Activated CD4-positive, alpha-beta T cell treated with anti-CD3 and anti-CD28 coated beads, Interleukin-2, amount 50 U/mL, for 4 hours (primary cell): ENCODE measurements around the gene CADM3.

Experiments used
- DNase-seq, 2 experiments: peaks; one replicate each; pipeline ENCODE4 v3.0.0-alpha.2; 2020

Gene CADM3

GRCh38 chr1:159171254-159171687 lies at the start of gene CADM3:
TSS of gene CADM3 (plus strand) at chr1:159171615. CDS start at chr1:159171766, 151 bp downstream.
- no peak for DNase-seq

GRCh38 chr1:159122005-159122621 lies 49.3 kb upstream of the CADM3 start:
- DNase-seq = no peak

GRCh38 chr1:159123587-159123986 lies 47.8 kb upstream of the CADM3 start:
- no peak for DNase-seq

GRCh38 chr1:159132271-159132881 lies 39.0 kb upstream of the CADM3 start:
- peak; percentile 60 for DNase-seq

GRCh38 chr1:159140474-159140873 lies 30.9 kb upstream of the CADM3 start:
- no peak for DNase-seq

- no peak for DNase-seq
Measured at GRCh38 chr1:159141584-159142390, 29.6 kb upstream of the CADM3 start.

- no peak for DNase-seq
Measured at GRCh38 chr1:159142391-159142663, 29.1 kb upstream of the CADM3 start.

GRCh38 chr1:159142726-159143510 lies 28.5 kb upstream of the CADM3 start:
- no peak for DNase-seq

GRCh38 chr1:159144571-159144970 lies 26.8 kb upstream of the CADM3 start:
- DNase-seq = no peak

GRCh38 chr1:159146980-159147379 lies 24.4 kb upstream of the CADM3 start:
- no peak for DNase-seq

- no peak for DNase-seq
Measured at GRCh38 chr1:159152031-159152430, 19.4 kb upstream of the CADM3 start.

GRCh38 chr1:159161001-159161718 lies 10.3 kb upstream of the CADM3 start:
- DNase-seq = peak; percentile 39 to 54

GRCh38 chr1:159161719-159162026 lies 9.7 kb upstream of the CADM3 start:
- DNase-seq = no peak

GRCh38 chr1:159162516-159163265 lies 8.7 kb upstream of the CADM3 start:
- DNase-seq = no peak

- no peak for DNase-seq
Measured at GRCh38 chr1:159163614-159164228, 7.7 kb upstream of the CADM3 start.

GRCh38 chr1:159168043-159168442 lies 3.4 kb upstream of the CADM3 start:
- DNase-seq = no peak

- no peak for DNase-seq
Measured at GRCh38 chr1:159170639-159171038, 776 bp upstream of the CADM3 start.

GRCh38 chr1:159171688-159172501 lies 480 bp downstream of the CADM3 start:
- no peak for DNase-seq

GRCh38 chr1:159172614-159173291 lies 1.3 kb downstream of the CADM3 start:
- DNase-seq = no peak

GRCh38 chr1:159173320-159173719 lies 1.9 kb downstream of the CADM3 start:
- DNase-seq = no peak
